WTC11 (cell line): ENCODE results near the gene PSMB11. TPM values are rescaled to one million over a fixed set of nuclear protein-coding genes. Genes with fewer than 3 reads are reported as not detected.

Experiments
- ATAC-seq: fragments of 200-7000 bp; cut with Tn5 transposase; 2 replicates; pipeline ENCODE4 v1.10.0; 2021; ENCODE audit warnings: mild to moderate bottlenecking, moderate library complexity
- CTCF ChIA-PET: fragments of 300-600 bp; sonication (Branson Sonifier 250); formaldehyde crosslinking; loops from one replicate; lab custom pipeline; 2021; ENCODE audit warnings: antibody characterized with exemption; lab: Charles Lee
- POLR2A ChIA-PET: fragments of 350-600 bp; sonication (Branson Sonifier 250); formaldehyde crosslinking; loops from one replicate; lab custom pipeline; 2021; ENCODE audit warnings: antibody characterized with exemption; lab: Charles Lee
- DNase-seq: peaks from one replicate; pipeline ENCODE4 v3.0.0; 2021; ENCODE audit warnings: low spot score
- H3K27ac Mint-ChIP-seq: 2 replicates; pipeline ENCODE4 v1.8.0; 2021; ENCODE audit warnings: mixed read lengths
- H3K27me3 Mint-ChIP-seq: 2 replicates; pipeline ENCODE4 v1.8.0; 2021; ENCODE audit warnings: low read depth, mild to moderate bottlenecking, moderate library complexity, mixed read lengths
- H3K36me3 Mint-ChIP-seq: 2 replicates; pipeline ENCODE4 v1.8.0; 2021; ENCODE audit warnings: mixed read lengths
- H3K4me1 Mint-ChIP-seq: 2 replicates; pipeline ENCODE4 v1.8.0; 2022; ENCODE audit warnings: mixed read lengths
- H3K4me3 Mint-ChIP-seq: 2 replicates; pipeline ENCODE4 v1.8.0; 2021; ENCODE audit warnings: mild to moderate bottlenecking, moderate library complexity, mixed read lengths
- H3K9me3 Mint-ChIP-seq: 2 replicates; pipeline ENCODE4 v1.8.0; 2021; ENCODE audit warnings: mixed read lengths
- ATF1 ChIP-seq: sonication (generic); formaldehyde crosslinking; IDR thresholded peaks from 2 replicates; pipeline ENCODE4 v1.8.1; 2023; ENCODE audit warnings: mild to moderate bottlenecking, moderate library complexity, missing genetic modification reagents
- CREM ChIP-seq: sonication (generic); formaldehyde crosslinking; IDR thresholded peaks from 2 replicates; pipeline ENCODE4 v1.8.1; 2022; ENCODE audit warnings: mild to moderate bottlenecking, missing genetic modification reagents, moderate library complexity
- IRF2 ChIP-seq: sonication (generic); formaldehyde crosslinking; IDR thresholded peaks from 2 replicates; pipeline ENCODE4 v1.8.0; 2022; ENCODE audit warnings: low read depth, missing genetic modification reagents, borderline replicate concordance
- MAX ChIP-seq: sonication (generic); formaldehyde crosslinking; IDR thresholded peaks from 2 replicates; pipeline ENCODE4 v1.8.0; 2022; ENCODE audit warnings: mild to moderate bottlenecking, missing genetic modification reagents
- SMAD4 ChIP-seq: sonication (generic); formaldehyde crosslinking; IDR thresholded peaks from 2 replicates; pipeline ENCODE4 v1.8.0; 2022; ENCODE audit warnings: mild to moderate bottlenecking, missing genetic modification reagents
- SP1 ChIP-seq: sonication (generic); formaldehyde crosslinking; conservative IDR thresholded peaks from 2 replicates; pipeline ENCODE4 v1.8.1; 2022; ENCODE audit warnings: missing genetic modification reagents
- TEAD4 ChIP-seq: sonication (generic); formaldehyde crosslinking; IDR thresholded peaks from 2 replicates; pipeline ENCODE4 v1.8.0; 2022; ENCODE audit warnings: mild to moderate bottlenecking, missing genetic modification reagents
- USF1 ChIP-seq: sonication (generic); formaldehyde crosslinking; IDR thresholded peaks from 2 replicates; pipeline ENCODE4 v1.8.0; 2022; ENCODE audit warnings: mild to moderate bottlenecking, missing genetic modification reagents
- ZBTB21 ChIP-seq: sonication (generic); formaldehyde crosslinking; IDR thresholded peaks from 2 replicates; pipeline ENCODE4 v1.8.1; 2023; ENCODE audit warnings: mild to moderate bottlenecking, missing genetic modification reagents, borderline replicate concordance
- ZNF423 ChIP-seq: fragments of 250-450 bp; sonication (Bioruptor Pico); IDR thresholded peaks from 2 replicates; pipeline ENCODE4 v2.1.2; 2022; ENCODE audit warnings: mild to moderate bottlenecking, moderate library complexity
- ZNF671 ChIP-seq: fragments of 250-450 bp; sonication (Bioruptor Pico); IDR thresholded peaks from 2 replicates; pipeline ENCODE4 v1.8.0; 2021; ENCODE audit warnings: mild to moderate bottlenecking
- total RNA-seq: library from RNA; stranded (reverse); gene quantifications from 3 replicates; pipeline ENCODE4 v1.2.3, GENCODE V29; 2021
- TF ChIP-seq, protein P1 (sequence below): sonication (generic); formaldehyde crosslinking; IDR thresholded peaks from 2 replicates; pipeline ENCODE4 v1.8.0; 2023; ENCODE audit warnings: missing genetic modification reagents
- TF ChIP-seq, protein P2 (sequence below): sonication (generic); formaldehyde crosslinking; IDR thresholded peaks from 2 replicates; pipeline ENCODE4 v1.8.1; 2022; ENCODE audit warnings: low read depth, mild to moderate bottlenecking, moderate library complexity, missing genetic modification reagents, borderline replicate concordance
- TF ChIP-seq, protein P3 (sequence below): sonication (generic); formaldehyde crosslinking; IDR thresholded peaks from 2 replicates; pipeline ENCODE4 v1.8.1; 2022; ENCODE audit warnings: mild to moderate bottlenecking, moderate library complexity, missing genetic modification reagents
- TF ChIP-seq, protein P4 (sequence below): sonication (generic); formaldehyde crosslinking; IDR thresholded peaks from 2 replicates; pipeline ENCODE4 v1.8.1; 2022; ENCODE audit warnings: missing genetic modification reagents, borderline replicate concordance
- TF ChIP-seq, protein P5 (sequence below): sonication (generic); formaldehyde crosslinking; IDR thresholded peaks from 2 replicates; pipeline ENCODE4 v1.8.0; 2022; ENCODE audit warnings: mild to moderate bottlenecking, missing genetic modification reagents
- TF ChIP-seq, protein P6 (sequence below): sonication (generic); formaldehyde crosslinking; IDR thresholded peaks from 2 replicates; pipeline ENCODE4 v1.8.0; 2022; ENCODE audit warnings: missing genetic modification reagents
- TF ChIP-seq, protein P7 (sequence below): sonication (generic); formaldehyde crosslinking; IDR thresholded peaks from 2 replicates; pipeline ENCODE4 v1.8.1; 2023; ENCODE audit warnings: mild to moderate bottlenecking, missing genetic modification reagents, moderate library complexity

The PSMB11 gene
- total RNA-seq, 1 experiment from 2014 or later: not detected

- Mint-ChIP-seq H3K27me3 (no peaks in the 10 kb centered on the region), H3K36me3 (peaks cover 79% of the 10 kb centered on the region), H3K27ac (no peak overlapping the region), H3K4me1 (no peaks in the 10 kb centered on the region), H3K4me3 (no peak overlapping the region), H3K9me3 (no peaks in the 10 kb centered on the region)
- no peak for TF ChIP-seq ZBTB21
- TF ChIP-seq IRF2 (CRISPR knock-in tag): no peak
- TF ChIP-seq, protein P1, sequence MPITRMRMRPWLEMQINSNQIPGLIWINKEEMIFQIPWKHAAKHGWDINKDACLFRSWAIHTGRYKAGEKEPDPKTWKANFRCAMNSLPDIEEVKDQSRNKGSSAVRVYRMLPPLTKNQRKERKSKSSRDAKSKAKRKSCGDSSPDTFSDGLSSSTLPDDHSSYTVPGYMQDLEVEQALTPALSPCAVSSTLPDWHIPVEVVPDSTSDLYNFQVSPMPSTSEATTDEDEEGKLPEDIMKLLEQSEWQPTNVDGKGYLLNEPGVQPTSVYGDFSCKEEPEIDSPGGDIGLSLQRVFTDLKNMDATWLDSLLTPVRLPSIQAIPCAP (CRISPR knock-in tag): no peak
- TF ChIP-seq, protein P2, sequence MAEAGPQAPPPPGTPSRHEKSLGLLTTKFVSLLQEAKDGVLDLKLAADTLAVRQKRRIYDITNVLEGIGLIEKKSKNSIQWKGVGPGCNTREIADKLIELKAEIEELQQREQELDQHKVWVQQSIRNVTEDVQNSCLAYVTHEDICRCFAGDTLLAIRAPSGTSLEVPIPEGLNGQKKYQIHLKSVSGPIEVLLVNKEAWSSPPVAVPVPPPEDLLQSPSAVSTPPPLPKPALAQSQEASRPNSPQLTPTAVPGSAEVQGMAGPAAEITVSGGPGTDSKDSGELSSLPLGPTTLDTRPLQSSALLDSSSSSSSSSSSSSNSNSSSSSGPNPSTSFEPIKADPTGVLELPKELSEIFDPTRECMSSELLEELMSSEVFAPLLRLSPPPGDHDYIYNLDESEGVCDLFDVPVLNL (CRISPR knock-in tag): no peak
- no peak for TF ChIP-seq ZNF423 (CRISPR knock-in tag)
- no peak for TF ChIP-seq ATF1 (CRISPR knock-in tag)
- TF ChIP-seq SP1 (CRISPR knock-in tag): no peak
- DNase-seq (no peak), ATAC-seq (no peak)
- ChIA-PET CTCF (interaction anchor here (1.2 to 1.9 kb wide), 3 partner anchors 8 to 41 kb away, joined by 4 read pairs; no protein-coding TSS in a partner anchor), POLR2A (no interaction called here)
These were observed 37.7 kb downstream of the PSMB11 start for GRCh38 chr14:23079716-23080115.

DNA sequence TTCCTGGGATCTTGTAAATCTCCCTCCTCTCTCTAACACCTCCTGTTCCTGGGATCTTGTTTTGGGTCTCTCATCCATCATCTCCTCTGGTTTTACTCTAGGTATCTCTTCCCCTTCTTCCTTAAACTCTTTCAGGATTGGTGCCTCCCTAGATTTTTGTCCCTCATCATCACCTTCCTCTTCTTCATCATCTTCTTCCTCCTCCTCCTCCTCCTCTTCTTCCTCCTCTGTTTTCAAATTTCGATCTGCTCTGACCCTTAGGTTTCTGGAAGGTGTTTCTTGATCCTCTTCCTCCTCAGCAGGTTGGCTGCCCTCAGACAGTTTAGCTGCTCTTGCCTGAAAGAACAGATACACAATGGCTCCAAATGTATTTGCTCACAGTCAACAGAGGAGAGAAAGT lies 38.5 kb downstream of the PSMB11 start:
- Mint-ChIP-seq H3K4me3 (no peak overlapping the region), H3K9me3 (no peaks in the 10 kb centered on the region), H3K27me3 (no peaks in the 10 kb centered on the region), H3K36me3 (peaks cover 81% of the 10 kb centered on the region), H3K27ac (no peak overlapping the region), H3K4me1 (no peaks in the 10 kb centered on the region)
- CTCF ChIA-PET: interaction anchor here (1.2 to 1.9 kb wide), 3 partner anchors 9 to 40 kb away, joined by 4 read pairs; no protein-coding TSS in a partner anchor
- no peak for DNase-seq
- no peak for ATAC-seq
- POLR2A ChIA-PET: no interaction called here
- TF ChIP-seq, protein P3, sequence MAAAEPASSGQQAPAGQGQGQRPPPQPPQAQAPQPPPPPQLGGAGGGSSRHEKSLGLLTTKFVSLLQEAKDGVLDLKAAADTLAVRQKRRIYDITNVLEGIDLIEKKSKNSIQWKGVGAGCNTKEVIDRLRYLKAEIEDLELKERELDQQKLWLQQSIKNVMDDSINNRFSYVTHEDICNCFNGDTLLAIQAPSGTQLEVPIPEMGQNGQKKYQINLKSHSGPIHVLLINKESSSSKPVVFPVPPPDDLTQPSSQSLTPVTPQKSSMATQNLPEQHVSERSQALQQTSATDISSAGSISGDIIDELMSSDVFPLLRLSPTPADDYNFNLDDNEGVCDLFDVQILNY (CRISPR knock-in tag): no peak
- no peak for TF ChIP-seq CREM (CRISPR knock-in tag)
- no peak for TF ChIP-seq SMAD4 (CRISPR knock-in tag)
- TF ChIP-seq, protein P4, sequence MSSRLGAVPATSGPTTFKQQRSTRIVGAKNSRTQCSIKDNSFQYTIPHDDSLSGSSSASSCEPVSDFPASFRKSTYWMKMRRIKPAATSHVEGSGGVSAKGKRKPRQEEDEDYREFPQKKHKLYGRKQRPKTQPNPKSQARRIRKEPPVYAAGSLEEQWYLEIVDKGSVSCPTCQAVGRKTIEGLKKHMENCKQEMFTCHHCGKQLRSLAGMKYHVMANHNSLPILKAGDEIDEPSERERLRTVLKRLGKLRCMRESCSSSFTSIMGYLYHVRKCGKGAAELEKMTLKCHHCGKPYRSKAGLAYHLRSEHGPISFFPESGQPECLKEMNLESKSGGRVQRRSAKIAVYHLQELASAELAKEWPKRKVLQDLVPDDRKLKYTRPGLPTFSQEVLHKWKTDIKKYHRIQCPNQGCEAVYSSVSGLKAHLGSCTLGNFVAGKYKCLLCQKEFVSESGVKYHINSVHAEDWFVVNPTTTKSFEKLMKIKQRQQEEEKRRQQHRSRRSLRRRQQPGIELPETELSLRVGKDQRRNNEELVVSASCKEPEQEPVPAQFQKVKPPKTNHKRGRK (CRISPR knock-in tag): no peak
- no peak for TF ChIP-seq USF1 (CRISPR knock-in tag)
- TF ChIP-seq ZNF671 (CRISPR knock-in tag): no peak
- TF ChIP-seq MAX (CRISPR knock-in tag): no peak
- TF ChIP-seq TEAD4 (CRISPR knock-in tag): no peak
- TF ChIP-seq, protein P5, sequence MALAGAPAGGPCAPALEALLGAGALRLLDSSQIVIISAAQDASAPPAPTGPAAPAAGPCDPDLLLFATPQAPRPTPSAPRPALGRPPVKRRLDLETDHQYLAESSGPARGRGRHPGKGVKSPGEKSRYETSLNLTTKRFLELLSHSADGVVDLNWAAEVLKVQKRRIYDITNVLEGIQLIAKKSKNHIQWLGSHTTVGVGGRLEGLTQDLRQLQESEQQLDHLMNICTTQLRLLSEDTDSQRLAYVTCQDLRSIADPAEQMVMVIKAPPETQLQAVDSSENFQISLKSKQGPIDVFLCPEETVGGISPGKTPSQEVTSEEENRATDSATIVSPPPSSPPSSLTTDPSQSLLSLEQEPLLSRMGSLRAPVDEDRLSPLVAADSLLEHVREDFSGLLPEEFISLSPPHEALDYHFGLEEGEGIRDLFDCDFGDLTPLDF (CRISPR knock-in tag): no peak
- TF ChIP-seq, protein P2 (CRISPR knock-in tag): no peak
- TF ChIP-seq, protein P6, sequence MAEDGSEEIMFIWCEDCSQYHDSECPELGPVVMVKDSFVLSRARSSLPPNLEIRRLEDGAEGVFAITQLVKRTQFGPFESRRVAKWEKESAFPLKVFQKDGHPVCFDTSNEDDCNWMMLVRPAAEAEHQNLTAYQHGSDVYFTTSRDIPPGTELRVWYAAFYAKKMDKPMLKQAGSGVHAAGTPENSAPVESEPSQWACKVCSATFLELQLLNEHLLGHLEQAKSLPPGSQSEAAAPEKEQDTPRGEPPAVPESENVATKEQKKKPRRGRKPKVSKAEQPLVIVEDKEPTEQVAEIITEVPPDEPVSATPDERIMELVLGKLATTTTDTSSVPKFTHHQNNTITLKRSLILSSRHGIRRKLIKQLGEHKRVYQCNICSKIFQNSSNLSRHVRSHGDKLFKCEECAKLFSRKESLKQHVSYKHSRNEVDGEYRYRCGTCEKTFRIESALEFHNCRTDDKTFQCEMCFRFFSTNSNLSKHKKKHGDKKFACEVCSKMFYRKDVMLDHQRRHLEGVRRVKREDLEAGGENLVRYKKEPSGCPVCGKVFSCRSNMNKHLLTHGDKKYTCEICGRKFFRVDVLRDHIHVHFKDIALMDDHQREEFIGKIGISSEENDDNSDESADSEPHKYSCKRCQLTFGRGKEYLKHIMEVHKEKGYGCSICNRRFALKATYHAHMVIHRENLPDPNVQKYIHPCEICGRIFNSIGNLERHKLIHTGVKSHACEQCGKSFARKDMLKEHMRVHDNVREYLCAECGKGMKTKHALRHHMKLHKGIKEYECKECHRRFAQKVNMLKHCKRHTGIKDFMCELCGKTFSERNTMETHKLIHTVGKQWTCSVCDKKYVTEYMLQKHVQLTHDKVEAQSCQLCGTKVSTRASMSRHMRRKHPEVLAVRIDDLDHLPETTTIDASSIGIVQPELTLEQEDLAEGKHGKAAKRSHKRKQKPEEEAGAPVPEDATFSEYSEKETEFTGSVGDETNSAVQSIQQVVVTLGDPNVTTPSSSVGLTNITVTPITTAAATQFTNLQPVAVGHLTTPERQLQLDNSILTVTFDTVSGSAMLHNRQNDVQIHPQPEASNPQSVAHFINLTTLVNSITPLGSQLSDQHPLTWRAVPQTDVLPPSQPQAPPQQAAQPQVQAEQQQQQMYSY (CRISPR knock-in tag): no peak
- TF ChIP-seq, protein P7, sequence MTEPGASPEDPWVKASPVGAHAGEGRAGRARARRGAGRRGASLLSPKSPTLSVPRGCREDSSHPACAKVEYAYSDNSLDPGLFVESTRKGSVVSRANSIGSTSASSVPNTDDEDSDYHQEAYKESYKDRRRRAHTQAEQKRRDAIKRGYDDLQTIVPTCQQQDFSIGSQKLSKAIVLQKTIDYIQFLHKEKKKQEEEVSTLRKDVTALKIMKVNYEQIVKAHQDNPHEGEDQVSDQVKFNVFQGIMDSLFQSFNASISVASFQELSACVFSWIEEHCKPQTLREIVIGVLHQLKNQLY (CRISPR knock-in tag): no peak
